NCI-H446 treated with DMSO at 0.1 percent for 48 hours (cell line): Measurements from ENCODE around the gene FKBP5.
"Not testable (repeated sequence)": the region's sequence is repeated elsewhere in the genome, so short reads cannot be mapped to it uniquely, and the experiment has no call there.

Experiments used
- DNase-seq: peaks from one replicate; lab custom pipeline; 2025; lab: John Stamatoyannopoulos, UW

The FKBP5 gene

GRCh38 chr6:35539223-35539622, 149.5 kb downstream of the FKBP5 start:
- DNase-seq: no peak

- DNase-seq: not testable (repeated sequence)
Measured at GRCh38 chr6:35535847-35536246, 152.9 kb downstream of the FKBP5 start.

GRCh38 chr6:35534407-35535170, 154.1 kb downstream of the FKBP5 start:
- DNase-seq: peak; percentile 86

- DNase-seq: no peak
Measured at GRCh38 chr6:35533981-35534380, 154.7 kb downstream of the FKBP5 start.

- no peak for DNase-seq
Measured at GRCh38 chr6:35532126-35532525, 156.6 kb downstream of the FKBP5 start.

GRCh38 chr6:35524380-35525020, 164.2 kb downstream of the FKBP5 start:
- no peak for DNase-seq
